H4 (cell line): ENCODE results near the gene SLC8A1. TPM values are rescaled to one million over a fixed set of nuclear protein-coding genes. Genes with fewer than 3 reads are reported as not detected.
A peak's percentile ranks its signal among the peaks of the same experiment; 100 is the strongest.

Experiments
- DNase-seq: peaks from one replicate; pipeline ENCODE4 v3.0.0-alpha.2; 2015; ENCODE audit warnings: low spot score
- total RNA-seq: library from RNA; depleted of rRNA; stranded (reverse); fragments of >200 nt; shearing (Covaris generic); gene quantifications from 2 replicates; pipeline ENCODE4 v1.2.3, GENCODE V29; 2014

SLC8A1 gene
- total RNA-seq, 1 experiment from 2014 or later: not detected

DNA sequence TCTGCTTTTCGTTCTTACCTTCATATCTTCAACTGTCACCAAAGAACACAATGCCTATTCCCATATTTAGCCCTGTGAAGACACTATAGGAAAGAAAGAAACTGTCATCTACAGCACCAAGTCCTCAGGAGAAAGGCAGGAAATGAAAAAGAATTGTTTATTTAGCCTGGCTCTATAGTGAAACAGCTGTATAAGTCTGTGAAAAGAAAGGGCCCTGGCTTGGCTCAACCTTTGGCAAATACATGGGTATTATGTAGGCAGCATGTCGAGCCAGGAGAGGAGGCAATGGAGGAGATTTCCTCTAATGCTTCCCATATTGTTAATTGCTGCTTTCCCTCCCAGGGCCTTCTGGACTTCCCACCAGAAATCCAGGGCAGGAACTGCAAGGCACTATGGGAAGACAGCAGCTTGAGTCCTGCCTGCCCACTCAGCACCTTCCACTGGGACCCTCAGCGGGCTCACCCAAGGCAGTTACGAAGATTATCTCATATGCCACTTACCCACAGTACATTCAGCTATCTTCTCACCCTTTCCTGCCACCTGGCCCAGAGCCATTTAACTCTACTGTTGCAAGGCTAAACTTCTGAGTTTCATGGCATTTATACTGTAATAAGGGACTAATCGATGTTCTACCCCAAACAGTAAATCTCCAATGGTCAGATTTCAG lies 30.1 kb downstream of the SLC8A1 start:
- DNase-seq: no peak

DNA sequence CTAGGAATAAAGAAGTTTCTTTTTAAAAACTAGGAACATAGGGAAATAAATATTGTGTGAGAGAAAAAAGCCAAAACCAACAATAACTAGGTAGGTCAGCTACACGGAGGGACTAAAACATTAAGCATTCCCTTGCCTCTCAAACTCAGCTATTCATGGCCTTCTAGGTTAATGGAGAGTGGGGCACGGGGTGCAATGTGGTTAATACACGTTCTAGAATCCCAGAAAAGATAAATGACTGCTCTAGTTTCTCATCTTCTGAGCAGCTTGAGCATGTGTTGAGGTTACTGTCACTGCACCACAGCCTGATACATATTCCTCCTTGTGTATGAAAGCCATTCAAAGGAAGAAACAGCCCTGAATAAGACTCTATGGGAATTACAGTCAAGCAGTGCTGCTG lies 31.4 kb downstream of the SLC8A1 start:
- DNase-seq: no peak

- DNase-seq: no peak
Observed at GRCh38 chr2:40419364-40419762, 32.5 kb downstream of the SLC8A1 start.

DNA sequence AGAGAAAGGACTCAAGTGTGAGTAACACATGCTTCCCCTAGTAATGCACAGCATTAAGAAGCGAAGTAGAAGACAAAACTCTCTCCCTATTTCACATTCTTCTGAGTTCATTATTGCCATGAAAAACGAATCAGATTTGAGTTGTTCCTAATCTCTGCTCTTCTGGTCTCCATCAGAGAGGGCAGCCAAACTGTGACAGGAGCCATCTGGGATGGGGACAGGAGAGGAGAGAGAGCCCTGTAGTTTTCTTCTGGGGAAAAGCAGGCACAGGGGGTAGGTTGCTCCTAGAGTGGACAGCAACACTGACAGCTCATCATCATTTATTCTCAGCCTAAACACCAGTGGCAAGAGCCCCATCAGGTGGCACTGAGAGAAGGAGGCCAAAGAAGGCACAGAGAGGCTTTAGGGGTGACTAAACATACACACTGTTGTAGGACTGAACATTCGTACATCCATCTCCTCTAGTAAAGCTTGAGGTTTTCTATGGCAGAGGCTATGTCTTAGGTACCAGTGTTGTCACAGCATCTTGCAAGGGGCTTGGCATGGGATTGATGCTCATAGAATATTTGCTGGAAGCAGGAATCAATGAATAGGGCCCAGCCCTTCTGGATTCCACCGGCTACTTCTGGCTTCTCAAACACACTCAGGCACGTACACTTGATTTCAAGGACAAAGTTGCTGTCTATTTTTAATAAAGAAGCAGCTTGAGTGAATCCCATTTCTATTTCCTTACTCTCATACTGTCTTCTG lies 33.1 kb downstream of the SLC8A1 start:
- no peak for DNase-seq

DNA sequence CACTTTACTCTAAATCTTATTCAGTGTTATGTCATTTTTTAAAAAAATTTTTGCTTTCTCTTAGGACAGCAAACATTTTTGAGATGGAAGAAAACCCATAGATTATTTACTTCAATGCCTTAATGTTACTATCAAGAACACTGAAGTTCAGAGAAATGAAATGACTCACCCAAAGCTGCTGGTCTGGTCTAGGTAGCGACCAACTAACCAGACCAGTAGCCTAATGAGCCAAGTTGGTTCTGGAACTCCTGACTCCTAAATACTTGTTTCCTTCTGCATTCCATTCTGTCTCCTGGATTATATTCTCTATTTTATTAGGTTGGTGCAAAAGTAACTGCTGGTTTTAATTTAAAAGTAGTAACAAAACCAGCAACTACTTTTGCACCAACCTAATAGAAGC lies 35.4 kb downstream of the SLC8A1 start:
- DNase-seq: no peak

DNA sequence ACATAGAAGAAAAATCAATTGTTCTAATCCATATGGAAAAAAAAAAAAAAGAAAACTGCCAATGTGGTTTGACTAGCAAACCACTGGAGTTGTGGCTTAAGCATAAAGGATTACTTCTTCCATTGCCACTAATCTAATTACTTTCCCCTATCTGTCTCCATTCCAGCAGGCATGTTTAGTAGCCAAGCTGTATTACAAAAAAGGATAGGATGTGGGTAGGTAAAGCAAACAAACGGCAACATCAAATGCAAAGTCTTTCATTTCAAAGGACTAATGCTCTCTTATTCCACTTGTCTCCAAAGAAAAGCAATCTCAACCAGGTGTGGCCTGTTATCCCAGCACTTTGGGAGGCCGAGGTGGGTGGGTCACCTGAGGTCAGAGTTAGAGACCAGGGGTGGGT lies 36.5 kb downstream of the SLC8A1 start:
- DNase-seq: no peak

- DNase-seq: no peak
Observed at GRCh38 chr2:40412456-40412855, 39.4 kb downstream of the SLC8A1 start.

DNA sequence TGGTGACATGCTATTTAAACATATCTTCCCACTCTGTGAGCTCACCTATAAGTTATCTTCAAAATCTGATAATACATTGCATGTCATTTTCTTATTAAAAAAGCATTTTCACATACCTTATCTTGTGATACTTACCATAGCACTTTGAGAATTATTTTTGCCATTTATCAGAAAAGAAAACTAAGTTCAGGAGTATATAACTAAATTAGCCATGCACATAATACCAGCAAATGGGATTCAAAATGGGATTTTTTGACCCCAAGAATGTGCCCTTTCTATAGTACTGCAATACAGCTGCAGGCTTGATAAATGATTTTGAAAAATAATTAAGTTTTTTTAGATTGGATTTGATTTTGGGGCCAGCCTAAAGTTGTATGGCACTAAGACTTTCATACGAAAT lies 41.2 kb downstream of the SLC8A1 start:
- no peak for DNase-seq

- DNase-seq: no peak
Observed at GRCh38 chr2:40409734-40410133, 42.2 kb downstream of the SLC8A1 start.

GRCh38 chr2:40406485-40407289 lies 45.2 kb downstream of the SLC8A1 start:
- no peak for DNase-seq

GRCh38 chr2:40405465-40405864 lies 46.4 kb downstream of the SLC8A1 start:
- DNase-seq: no peak

DNA sequence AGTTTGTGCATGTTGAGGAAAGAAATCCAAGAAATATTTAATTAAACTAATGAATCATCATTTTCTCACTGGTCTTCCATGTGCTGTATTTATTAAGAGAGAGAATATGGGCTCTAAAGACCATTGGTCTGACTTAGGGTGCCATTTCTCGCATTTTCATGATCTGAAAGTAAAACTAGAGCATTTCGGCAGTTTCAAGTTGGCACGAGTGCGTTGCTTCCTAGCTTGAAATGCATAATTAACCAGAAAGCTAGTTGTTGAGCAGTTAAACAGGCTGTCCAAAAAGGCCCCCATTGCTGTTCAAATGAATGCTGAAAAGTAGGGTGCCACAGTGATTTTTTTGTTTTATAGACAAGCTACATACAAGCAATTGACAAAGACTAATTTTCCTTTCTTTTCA lies 47.4 kb downstream of the SLC8A1 start:
- no peak for DNase-seq

GRCh38 chr2:40403233-40403836 lies 48.6 kb downstream of the SLC8A1 start:
- DNase-seq: no peak

- peak; percentile 67 for DNase-seq
Observed at GRCh38 chr2:40401896-40402295, 50.0 kb downstream of the SLC8A1 start.

DNA sequence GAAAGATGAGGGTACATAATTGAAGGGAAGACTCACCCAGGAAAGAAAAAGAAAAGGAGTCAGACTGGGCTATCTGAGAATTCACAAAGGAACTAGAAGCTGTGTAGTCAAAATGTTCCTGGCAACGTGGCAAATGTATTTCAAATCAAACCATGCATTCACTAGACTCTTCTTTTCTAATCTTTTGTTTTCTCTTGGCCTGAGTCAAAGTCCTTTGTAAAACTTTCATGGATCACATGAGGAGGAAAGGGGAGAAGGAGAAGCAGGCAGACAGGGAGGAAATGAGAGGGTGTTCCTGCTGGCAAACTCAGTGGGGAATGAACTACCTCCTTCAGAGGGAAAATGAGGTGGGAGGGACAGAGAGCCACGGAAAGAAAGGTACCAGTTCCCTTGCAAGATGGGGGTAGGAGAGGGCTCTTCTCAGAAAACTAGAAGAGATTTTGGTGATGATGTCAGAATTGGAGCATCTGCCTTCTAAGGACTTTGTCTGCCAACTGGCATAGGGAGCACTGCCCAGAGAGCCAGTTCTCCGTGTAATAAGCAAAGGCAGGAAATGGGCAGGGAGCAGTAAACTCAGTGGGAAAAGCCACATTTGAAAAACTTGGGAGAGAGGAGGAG lies 51.4 kb downstream of the SLC8A1 start:
- no peak for DNase-seq

- no peak for DNase-seq
Observed at GRCh38 chr2:40397765-40398164, 54.1 kb downstream of the SLC8A1 start.

DNA sequence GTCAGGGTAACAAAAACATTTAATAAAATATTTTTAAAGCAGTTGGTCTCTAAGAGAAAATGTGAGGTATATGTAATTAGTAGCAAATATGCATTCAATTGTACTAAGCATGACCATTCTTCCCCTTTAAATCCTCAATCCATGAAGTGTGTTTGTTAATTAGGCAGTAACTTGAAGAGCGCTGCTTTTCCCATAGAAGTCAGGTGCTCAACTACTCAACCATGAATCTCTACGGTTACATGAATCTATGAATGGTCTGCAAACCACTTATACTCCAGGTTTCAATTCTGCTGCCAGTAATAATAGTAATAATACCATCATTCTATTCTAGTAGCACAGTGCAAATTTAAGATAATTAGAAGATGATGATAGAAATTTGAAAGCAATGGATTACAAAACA lies 55.8 kb downstream of the SLC8A1 start:
- no peak for DNase-seq

DNA sequence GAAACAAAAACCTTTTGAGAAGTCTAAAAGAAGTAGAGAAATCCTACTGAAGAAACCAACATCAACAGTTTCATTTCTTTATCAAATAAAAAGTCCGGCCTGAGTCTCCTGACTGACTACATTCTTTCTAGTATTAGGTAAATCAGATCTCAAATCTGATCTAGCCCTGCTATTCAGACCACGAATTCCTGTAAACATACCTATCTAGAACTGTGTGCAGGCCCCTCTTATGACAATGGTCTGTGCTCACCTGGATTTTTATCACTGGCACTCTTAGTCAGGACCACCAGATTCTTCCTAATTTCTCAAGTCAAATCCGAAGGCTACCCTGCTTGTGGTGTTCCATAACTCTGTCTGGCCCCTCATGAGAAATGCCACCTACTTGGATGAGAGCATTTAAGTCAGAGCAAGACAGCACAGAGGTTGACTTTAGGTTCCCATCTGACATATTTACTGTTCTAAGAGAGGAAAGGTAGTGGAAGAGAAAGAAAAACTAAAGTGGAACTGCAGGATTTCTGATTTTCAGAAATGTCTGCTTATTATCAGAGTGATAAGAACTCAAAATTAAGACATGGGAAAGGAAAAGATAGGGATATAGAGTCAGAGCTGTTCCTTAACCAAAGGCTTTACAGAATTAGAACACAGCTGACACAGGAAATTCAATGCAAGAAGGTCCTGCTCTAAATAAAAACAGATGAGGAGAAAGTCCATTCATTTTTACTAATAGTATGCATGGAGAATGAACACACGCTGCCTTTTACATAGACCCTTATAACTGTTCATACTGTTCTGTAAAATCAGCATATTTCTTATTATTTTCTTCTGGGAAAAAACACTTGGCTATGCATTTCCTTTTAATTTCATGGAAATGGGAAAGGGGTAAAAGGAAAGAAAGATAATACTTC lies 56.5 kb downstream of the SLC8A1 start:
- no peak for DNase-seq

GRCh38 chr2:40394597-40394996 lies 57.3 kb downstream of the SLC8A1 start:
- no peak for DNase-seq

DNA sequence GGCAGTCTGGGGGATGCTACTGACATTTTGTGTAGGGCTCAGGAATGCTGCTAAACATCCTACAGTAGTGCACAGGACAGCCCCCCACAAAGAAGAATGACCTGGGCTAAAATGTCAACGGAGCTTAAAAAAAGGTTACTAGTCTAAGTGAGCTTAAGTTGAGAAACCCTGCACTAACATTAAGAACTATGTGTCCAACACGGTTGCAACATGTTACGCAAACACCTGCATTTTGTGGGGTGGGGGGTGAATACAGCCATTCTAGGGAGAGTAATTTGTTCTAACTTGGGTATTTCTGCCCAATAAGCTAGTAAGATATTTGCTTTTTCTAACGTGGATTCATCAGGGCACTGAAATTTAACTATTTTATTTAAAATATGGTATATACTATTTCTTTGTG lies 57.9 kb downstream of the SLC8A1 start:
- DNase-seq: no peak

DNA sequence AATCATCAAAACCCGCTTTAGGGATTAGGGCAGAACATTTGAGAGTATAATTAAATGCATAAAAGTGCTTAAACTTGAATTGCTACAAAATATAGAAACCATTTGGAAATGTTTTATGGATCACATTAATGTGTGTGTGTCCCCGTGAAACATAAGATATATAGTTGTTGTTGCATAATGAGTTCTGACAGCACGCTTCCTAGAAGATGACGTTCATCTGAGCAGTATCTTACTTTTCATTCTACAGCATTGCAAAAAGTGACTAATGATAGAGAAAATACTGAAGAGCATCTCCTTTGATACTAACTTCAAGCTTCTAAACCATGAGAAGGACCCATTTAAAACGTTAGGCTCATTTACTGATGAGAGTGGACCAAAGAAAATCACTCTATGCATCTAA lies 63.7 kb downstream of the SLC8A1 start:
- no peak for DNase-seq
